Prostate gland (tissue), 2 donors: ENCODE measurements around the gene TTLL5.

Experiments used
- CTCF ChIP-seq, 4 experiments: fragments of 200-600 bp in 2 of 4; fragments of 450-650 bp in 2 of 4; sonication (generic) in 2 of 4; IDR thresholded peaks; 1 replicate in 3 of 4; 2 replicates in 1 of 4; pipeline ENCODE4 v1.5.1; 2016 to 2019; ENCODE audit warnings: antibody characterized with exemption in 4 of 4, mild to moderate bottlenecking in 2 of 4, moderate library complexity in 2 of 4
- POLR2A ChIP-seq: fragments of 450-650 bp; IDR thresholded peaks from one replicate; pipeline ENCODE4 v1.6.1; 2016; ENCODE audit warnings: antibody characterized with exemption, mild to moderate bottlenecking

GRCh38 chr14:75806352-75806832, 145.3 kb downstream of the TTLL5 start:
- TF ChIP-seq CTCF (IDR thresholded peaks at IDR 0.05) (no peak), POLR2A (no peak)
